PC-9 (cell line): Measurements from ENCODE around the gene FCAMR.

Source experiments
- CTCF ChIP-seq: fragments of 200-600 bp; sonication (generic); conservative IDR thresholded peaks from 2 replicates; pipeline ENCODE4 v1.6.1; 2017; ENCODE audit warnings: mixed run types, antibody characterized with exemption, mild to moderate bottlenecking, moderate library complexity
- EZH2 ChIP-seq: fragments of 200-600 bp; sonication (generic); IDR thresholded peaks from 2 replicates; pipeline ENCODE4 v1.8.0; 2017; ENCODE audit warnings: antibody characterized with exemption, low read depth

GRCh38 chr1:207001492-207002245, 31.4 kb upstream of the FCAMR start:
- TF ChIP-seq CTCF = no peak
- TF ChIP-seq EZH2 = no peak
